RKO (cell line): ENCODE data around the gene CNOT6.
"Not testable (repeated sequence)": the region's sequence is repeated elsewhere in the genome, so short reads cannot be mapped to it uniquely, and the experiment has no call there.

ENCODE experiments used
- DNase-seq: peaks from one replicate; pipeline ENCODE4 v3.0.0-alpha.2; 2016; ENCODE audit warnings: low spot score

CNOT6 gene

GRCh38 chr5:180521101-180521500 is 26.9 kb downstream of the CNOT6 start:
- DNase-seq, result no peak

GRCh38 chr5:180521591-180521990 is 27.4 kb downstream of the CNOT6 start:
- DNase-seq, result no peak

GRCh38 chr5:180522330-180522729 is 28.2 kb downstream of the CNOT6 start:
- no peak for DNase-seq

- DNase-seq, result no peak
These were observed 29.7 kb downstream of the CNOT6 start for GRCh38 chr5:180523629-180524466.

- no peak for DNase-seq
These were observed 31.2 kb downstream of the CNOT6 start for GRCh38 chr5:180525399-180525798.

GRCh38 chr5:180526269-180526668 is 32.1 kb downstream of the CNOT6 start:
- DNase-seq, result no peak

GRCh38 chr5:180527659-180528058 is 33.5 kb downstream of the CNOT6 start:
- no peak for DNase-seq

- DNase-seq, result not testable (repeated sequence)
These were observed 36.9 kb downstream of the CNOT6 start for GRCh38 chr5:180531036-180531585.

GRCh38 chr5:180532268-180532667 is 38.1 kb downstream of the CNOT6 start:
- no peak for DNase-seq

- DNase-seq, result no peak
These were observed 39.7 kb downstream of the CNOT6 start for GRCh38 chr5:180533845-180534244.

- no peak for DNase-seq
These were observed 41.4 kb downstream of the CNOT6 start for GRCh38 chr5:180535573-180535972.

- no peak for DNase-seq
These were observed 46.0 kb downstream of the CNOT6 start for GRCh38 chr5:180540050-180540694.

GRCh38 chr5:180541710-180542109 is 47.5 kb downstream of the CNOT6 start:
- DNase-seq, result no peak

- no peak for DNase-seq
These were observed 51.1 kb downstream of the CNOT6 start for GRCh38 chr5:180545248-180545647.

GRCh38 chr5:180548563-180548962 is 54.4 kb downstream of the CNOT6 start:
- no peak for DNase-seq

GRCh38 chr5:180553530-180553929 is 59.4 kb downstream of the CNOT6 start:
- DNase-seq, result no peak

- DNase-seq, result no peak
These were observed 61.2 kb downstream of the CNOT6 start for GRCh38 chr5:180555168-180555921.

- no peak for DNase-seq
These were observed 63.1 kb downstream of the CNOT6 start for GRCh38 chr5:180557217-180557809.

GRCh38 chr5:180558232-180558631 is 64.1 kb downstream of the CNOT6 start:
- DNase-seq, result no peak

- DNase-seq, result no peak
These were observed 69.8 kb downstream of the CNOT6 start for GRCh38 chr5:180563994-180564393.

- no peak for DNase-seq
These were observed 74.7 kb downstream of the CNOT6 start for GRCh38 chr5:180568914-180569313.

- no peak for DNase-seq
These were observed 81.4 kb downstream of the CNOT6 start for GRCh38 chr5:180575571-180575970.
